Mesenteric fat pad (tissue), 1 donor: ENCODE measurements around the gene PDCL3. TPM values are rescaled to one million over a fixed set of nuclear protein-coding genes. Genes with fewer than 3 reads are reported as not detected.

Experiments used
- DNase-seq: peaks from one replicate; pipeline ENCODE4 v3.0.0-alpha.2; 2020; ENCODE audit warnings: low spot score
- total RNA-seq: library from RNA; stranded (reverse); fragmentation: NEBNext Ultra II Directional; extraction: Animal tissue kit (Norgen Biotek cat#: 25700); gene quantifications from one replicate; pipeline ENCODE4 v1.2.1, GENCODE V29; 2021
- donor health status: DM: yes; HTN: yes; CAD: no.

Gene PDCL3
- total RNA-seq, 1 donor from 2014 or later: 21.6 TPM

DNA sequence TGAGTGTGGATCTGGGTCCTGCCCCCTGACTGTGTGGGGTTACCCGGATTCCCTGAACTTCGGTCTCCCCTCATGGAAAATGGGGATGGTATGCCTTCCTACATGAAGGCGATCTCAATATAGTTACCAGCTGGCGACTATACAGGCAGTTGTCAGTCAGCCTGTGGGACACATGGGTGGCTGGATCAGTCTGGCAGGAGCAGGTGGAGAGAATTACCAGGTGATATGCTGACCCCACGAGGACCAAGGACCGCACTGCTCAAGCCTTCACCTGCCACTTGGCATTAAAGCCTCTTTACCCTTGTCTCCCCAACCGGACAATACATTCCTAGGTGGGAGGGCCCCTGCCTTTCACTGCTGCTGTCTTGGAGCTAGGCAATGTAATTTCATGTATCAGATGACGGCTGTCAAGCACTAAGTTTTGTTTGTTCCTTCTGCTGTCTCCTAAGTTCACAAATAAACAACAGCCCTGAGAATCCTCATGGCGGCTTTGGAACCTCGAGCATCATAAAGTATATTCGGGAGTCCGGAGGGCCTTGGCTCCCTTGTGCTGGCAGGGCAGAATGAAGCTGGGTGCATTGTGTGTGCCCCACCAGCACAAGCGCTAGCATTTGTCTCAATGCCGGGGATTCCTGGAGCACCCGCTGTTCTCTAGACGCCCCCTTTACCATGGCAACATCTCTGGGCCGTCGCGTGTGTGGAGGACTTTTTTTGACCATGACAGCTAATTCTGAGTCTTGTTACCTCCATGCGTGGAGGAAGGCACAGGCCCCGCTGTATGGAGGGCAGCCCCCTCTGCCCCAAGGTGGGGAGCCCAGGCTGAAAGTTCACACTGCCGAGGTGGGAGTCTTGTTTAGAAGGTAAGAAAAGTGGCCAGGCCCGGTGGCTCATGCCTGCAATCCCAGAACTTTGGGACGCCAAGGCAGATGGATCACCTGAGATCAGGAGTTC, 48.6 kb downstream of the PDCL3 start:
- peak; percentile 76 for DNase-seq

- peak; percentile 80 for DNase-seq
Measured at GRCh38 chr2:100612388-100613000, 49.7 kb downstream of the PDCL3 start.

- no peak for DNase-seq
Measured at GRCh38 chr2:100613719-100614118, 50.9 kb downstream of the PDCL3 start.

DNA sequence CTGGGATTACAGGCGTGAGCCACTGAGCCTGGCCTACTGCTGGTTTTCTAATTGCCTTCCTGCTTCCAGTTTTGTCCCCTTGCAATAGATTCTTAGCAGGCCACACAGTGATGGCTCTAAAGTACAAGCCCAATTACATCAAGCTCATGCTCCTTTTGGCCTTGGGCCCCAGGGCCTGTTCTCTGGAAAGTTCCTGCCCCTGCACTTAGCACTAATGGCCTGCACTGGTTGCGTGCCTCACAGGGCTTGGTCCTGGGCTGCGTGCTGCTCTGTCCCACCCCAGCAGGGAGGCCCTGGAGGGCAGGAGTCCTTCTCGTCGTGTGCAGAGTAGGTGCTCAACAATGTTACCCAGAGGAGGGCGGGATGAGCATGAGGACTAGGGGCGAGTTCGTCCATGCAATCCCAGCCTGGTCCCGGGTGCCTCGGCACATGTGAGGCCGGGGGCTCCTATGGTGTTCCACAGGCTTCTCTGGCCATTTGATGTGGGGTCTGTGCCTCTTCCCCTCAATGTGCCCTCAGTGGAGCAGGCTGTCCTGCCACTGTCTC, 51.7 kb downstream of the PDCL3 start:
- peak; percentile 64 for DNase-seq

GRCh38 chr2:100615471-100615870, 52.7 kb downstream of the PDCL3 start:
- DNase-seq: peak; percentile 41

GRCh38 chr2:100615886-100616285, 53.1 kb downstream of the PDCL3 start:
- DNase-seq: peak; percentile 69

DNA sequence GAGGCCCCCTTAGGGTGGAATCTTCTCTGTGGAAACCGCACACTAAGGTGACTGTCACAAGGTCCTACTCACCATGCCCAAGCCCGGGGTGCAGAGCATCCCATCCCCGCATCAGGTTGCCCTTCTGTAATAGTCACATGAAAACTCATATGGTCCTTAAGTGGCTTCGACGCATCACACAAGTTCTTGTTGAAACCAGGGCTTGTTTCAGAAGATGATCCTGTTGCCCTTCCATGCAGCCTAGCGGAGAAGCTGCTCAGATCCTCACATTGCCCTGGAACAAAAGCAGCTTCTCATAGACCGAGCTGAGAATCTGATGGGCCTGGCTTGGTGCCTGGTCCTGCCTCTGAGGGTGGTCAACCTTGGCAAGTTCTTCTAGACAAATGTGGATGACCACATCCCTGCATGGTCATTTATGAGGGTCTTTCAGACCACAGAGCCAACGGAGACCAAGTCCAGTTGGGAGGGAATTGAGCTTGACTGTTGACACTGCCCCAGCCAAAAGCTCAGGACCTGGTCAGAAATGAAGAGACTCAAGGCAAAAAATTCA, 54.1 kb downstream of the PDCL3 start:
- DNase-seq: peak; percentile 39

DNA sequence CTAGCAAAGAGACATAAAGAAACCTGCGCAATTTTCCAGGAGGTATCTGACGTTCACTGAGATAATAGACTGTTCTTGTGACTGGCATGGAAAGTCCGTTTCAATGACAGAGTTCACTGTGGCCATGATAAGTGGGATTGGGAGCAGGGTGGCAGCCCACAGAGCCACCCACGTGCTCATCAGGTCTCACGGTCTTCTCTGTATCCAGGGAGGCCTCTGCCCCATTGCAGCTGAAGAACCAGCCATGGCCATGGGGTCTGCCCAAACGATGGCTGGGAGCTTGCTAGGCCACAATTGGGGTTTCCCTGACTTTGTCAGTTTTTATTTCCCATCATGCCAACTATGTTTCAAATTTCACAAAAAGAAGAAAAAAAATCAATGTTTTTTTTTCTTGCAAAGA, 57.2 kb downstream of the PDCL3 start:
- DNase-seq: peak; percentile 69

- DNase-seq: peak; percentile 74
Measured at GRCh38 chr2:100620481-100620880, 57.7 kb downstream of the PDCL3 start.

- peak; percentile 39 for DNase-seq
Measured at GRCh38 chr2:100621371-100621951, 58.7 kb downstream of the PDCL3 start.

DNA sequence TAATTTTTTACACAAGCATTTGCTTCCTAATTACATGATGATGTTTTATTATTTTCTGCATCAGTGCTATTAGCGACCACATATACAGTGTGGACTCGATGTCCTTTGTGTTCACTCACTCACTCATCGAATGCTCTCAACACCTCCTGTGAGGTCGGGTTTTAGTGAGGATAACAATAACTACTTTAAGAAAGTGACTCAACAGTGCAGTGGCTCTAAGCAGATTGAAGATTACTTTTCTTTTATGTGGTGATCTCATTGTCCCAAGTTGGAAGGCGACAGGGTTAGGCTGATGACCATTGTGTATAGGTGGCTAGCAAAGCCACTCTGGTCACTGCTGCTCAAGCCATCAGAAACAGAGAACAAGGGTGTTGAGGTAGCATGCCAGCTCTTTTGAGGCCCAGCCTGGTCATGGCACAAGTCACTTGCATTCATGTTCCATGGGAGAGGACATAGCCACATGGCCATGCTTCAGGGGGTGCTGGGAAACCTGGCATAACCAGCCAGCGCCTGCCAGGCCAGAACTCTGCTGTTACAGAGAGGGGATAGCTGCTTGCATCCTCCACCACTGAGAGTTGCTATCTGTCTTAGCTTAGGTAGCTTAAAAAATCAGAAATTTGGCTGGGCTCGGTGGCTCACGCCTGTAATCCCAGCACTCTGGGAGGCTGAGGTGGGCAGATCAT, 60.4 kb downstream of the PDCL3 start:
- peak; percentile 67 for DNase-seq

DNA sequence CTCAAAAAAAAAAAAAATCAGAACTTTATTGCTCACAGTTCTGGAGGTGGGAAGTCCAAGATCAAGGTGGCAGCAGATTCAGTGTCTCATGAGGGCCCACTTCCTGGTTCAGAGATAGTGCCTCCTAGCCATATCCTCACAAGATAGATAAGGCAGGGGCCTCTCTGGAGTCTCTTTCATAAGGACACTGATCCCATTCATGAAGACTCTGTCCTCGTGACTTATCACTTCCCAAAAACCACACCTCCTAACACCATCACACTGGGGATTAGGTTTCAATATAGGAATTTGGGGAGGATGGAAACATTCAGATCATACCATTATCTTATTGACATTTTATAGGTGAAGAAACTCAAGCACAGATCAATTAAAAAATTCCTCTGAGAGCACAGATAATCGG, 61.1 kb downstream of the PDCL3 start:
- no peak for DNase-seq

GRCh38 chr2:100624536-100624935, 61.7 kb downstream of the PDCL3 start:
- DNase-seq: peak; percentile 30

DNA sequence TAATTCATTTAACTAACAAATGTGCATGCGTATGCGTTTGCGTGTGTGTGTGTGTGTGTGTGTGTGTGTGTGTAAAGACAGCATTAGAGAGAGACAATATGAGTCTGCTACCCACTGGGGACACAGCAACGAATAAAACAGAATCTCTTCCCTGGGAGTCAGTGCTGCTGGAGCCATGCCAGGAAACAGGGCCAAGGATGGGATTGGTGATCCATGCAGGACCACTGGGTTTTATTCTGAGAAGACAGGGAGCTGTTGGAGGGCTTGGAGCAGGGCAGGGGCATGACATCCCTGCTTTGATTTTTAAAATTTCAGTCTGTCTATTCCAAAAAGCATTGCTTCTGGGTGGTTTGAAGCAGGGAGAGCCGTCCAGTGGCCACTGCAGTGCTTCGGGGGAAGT, 62.9 kb downstream of the PDCL3 start:
- DNase-seq: no peak

Other genes starting within 250 kb of the PDCL3 start
- gene LONRF2, start 240.5 kb upstream of the PDCL3 start, total RNA-seq: 5.9 TPM
- gene CHST10, start 145.3 kb upstream of the PDCL3 start, total RNA-seq: 4.1 TPM
- gene NMS, start 92.5 kb upstream of the PDCL3 start, total RNA-seq: not detected